CD14-positive monocyte (primary cell): ENCODE data around the gene PKLR. TPM values are rescaled to one million over a fixed set of nuclear protein-coding genes. Genes with fewer than 3 reads are reported as not detected.
A peak's percentile ranks its signal among the peaks of the same experiment; 100 is the strongest.

Experiments
- DNase-seq, 3 donors: peaks; one replicate each; pipeline ENCODE4 v3.0.0-alpha.2; 2011 to 2022
- H2AFZ ChIP-seq: 2 replicates; pipeline ENCODE4 v1.6.0; 2012; ENCODE audit warnings: mild to moderate bottlenecking, low read depth, low read length, inconsistent platforms; ENCODE audit not compliant: insufficient read depth, poor library complexity, severe bottlenecking
- H3K27ac ChIP-seq, 2 donors: 1 replicate in 1 of 2; 2 replicates in 1 of 2; pipeline ENCODE4 v1.5.1; 2012 to 2013; ENCODE audit warnings: low read length in 2 of 2, control low read depth in 1 of 2, inconsistent platforms in 1 of 2, low read depth in 1 of 2, mild to moderate bottlenecking in 1 of 2
- H3K27me3 ChIP-seq, 2 donors: one replicate each; pipeline versions ENCODE4 v1.6.0 to v1.6.1; 2011 to 2013; ENCODE audit warnings: low read length in 2 of 2; ENCODE audit not compliant: control insufficient read depth in 2 of 2, insufficient read depth in 2 of 2
- H3K36me3 ChIP-seq, 2 donors: replicated peaks in 1 of 2; 1 replicate in 1 of 2; 2 replicates in 1 of 2; pipeline versions ENCODE4 v1.5.1 to v1.6.1; 2012 to 2013; ENCODE audit warnings: low read length in 2 of 2, control low read depth in 1 of 2, inconsistent platforms in 1 of 2, mild to moderate bottlenecking in 1 of 2; ENCODE audit not compliant: insufficient read depth in 2 of 2, control insufficient read depth in 1 of 2
- H3K4me1 ChIP-seq, 2 donors: 1 replicate in 1 of 2; 2 replicates in 1 of 2; pipeline versions ENCODE4 v1.5.1 to v1.6.1; 2012 to 2013; ENCODE audit warnings: low read length in 2 of 2, control low read depth in 1 of 2, inconsistent platforms in 1 of 2, mild to moderate bottlenecking in 1 of 2, moderate library complexity in 1 of 2; ENCODE audit not compliant: insufficient read depth in 2 of 2, control insufficient read depth in 1 of 2
- H3K4me2 ChIP-seq: replicated peaks from 2 replicates; pipeline ENCODE3; 2012; ENCODE audit warnings: low read length, moderate library complexity, mild to moderate bottlenecking; ENCODE audit not compliant: poor library complexity, severe bottlenecking; ENCODE audit errors: extremely low read depth
- H3K4me3 ChIP-seq, 3 experiments: fragments of 200-600 bp in 1 of 3; sonication (generic) in 1 of 3; replicated peaks in 1 of 3; 1 replicate in 2 of 3; 2 replicates in 1 of 3; pipeline ENCODE4 v1.5.1; 2011 to 2013; ENCODE audit warnings: low read length in 3 of 3, mild to moderate bottlenecking in 3 of 3, control low read depth in 2 of 3, low read depth in 2 of 3, inconsistent platforms in 1 of 3, moderate library complexity in 1 of 3
- H3K79me2 ChIP-seq: 2 replicates; pipeline ENCODE4 v1.6.0; 2012; ENCODE audit warnings: mild to moderate bottlenecking, control low read depth, inconsistent platforms, low read length, moderate library complexity; ENCODE audit not compliant: insufficient read depth
- H3K9ac ChIP-seq: 2 replicates; pipeline ENCODE4 v1.6.0; 2017; ENCODE audit warnings: low read length, mild to moderate bottlenecking; ENCODE audit not compliant: insufficient read depth, poor library complexity, severe bottlenecking
- H3K9me3 ChIP-seq, 2 donors: replicated peaks in 1 of 2; 1 replicate in 1 of 2; 2 replicates in 1 of 2; pipeline versions ENCODE4 v1.5.1 to v1.6.1; 2012 to 2013; ENCODE audit warnings: low read length in 2 of 2, control low read depth in 1 of 2; ENCODE audit not compliant: control insufficient read depth in 1 of 2, insufficient read depth in 1 of 2
- H4K20me1 ChIP-seq: 2 replicates; pipeline ENCODE4 v1.6.0; 2012; ENCODE audit warnings: mild to moderate bottlenecking, low read length, control low read depth, moderate library complexity; ENCODE audit not compliant: insufficient read depth
- H3K27ac Mint-ChIP-seq, 7 donors: one replicate each; pipeline ENCODE4 v1.8.0; 2020; ENCODE audit warnings: mild to moderate bottlenecking in 7 of 7, mixed read lengths in 7 of 7, moderate library complexity in 6 of 7, inconsistent platforms in 2 of 7
- H3K27me3 Mint-ChIP-seq, 3 donors: one replicate each; pipeline ENCODE4 v1.8.0; 2021 to 2022; ENCODE audit warnings: low read depth in 3 of 3, mild to moderate bottlenecking in 3 of 3, mixed read lengths in 3 of 3, moderate library complexity in 3 of 3, inconsistent platforms in 1 of 3
- H3K36me3 Mint-ChIP-seq, 2 donors: one replicate each; pipeline ENCODE4 v1.8.0; 2020; ENCODE audit warnings: mixed read lengths in 2 of 2, inconsistent platforms in 1 of 2, mild to moderate bottlenecking in 1 of 2
- H3K4me1 Mint-ChIP-seq: one replicate; pipeline ENCODE4 v1.8.0; 2020; ENCODE audit warnings: mild to moderate bottlenecking, mixed read lengths
- H3K4me3 Mint-ChIP-seq, 2 donors: one replicate each; pipeline ENCODE4 v1.8.0; 2020; ENCODE audit warnings: mild to moderate bottlenecking in 2 of 2, mixed read lengths in 2 of 2, moderate library complexity in 1 of 2
- H3K9me3 Mint-ChIP-seq, 7 donors: one replicate each; pipeline ENCODE4 v1.8.0; 2020 to 2022; ENCODE audit warnings: mixed read lengths in 7 of 7, mild to moderate bottlenecking in 6 of 7, moderate library complexity in 6 of 7, inconsistent platforms in 2 of 7
- WGBS: methylation state at CpG from one replicate; pipeline ENCODE4 v1.1.5; 2013; ENCODE audit warnings: missing lambda C conversion rate; ENCODE audit not compliant: insufficient coverage; 5-methylcytosine and 5-hydroxymethylcytosine counted together
- intact Hi-C, 2 donors: fragments of 100-400 bp; cut with micrococcal nuclease; formaldehyde crosslinking; loops; one replicate each; pipeline versions ENCODE4 v1.15.0 to v1.15.1; 2023
- polyA plus RNA-seq, 3 donors: library from polyadenylated mRNA; depleted of rRNA in 1 of 3; unstranded in 2 of 3; stranded (reverse) in 1 of 3; fragments of 300-500 nt in 2 of 3; fragments of >200 nt in 1 of 3; fragmentation: Illumina TruSeq in 2 of 3; gene quantifications; 1 replicate in 2 of 3; 2 replicates in 1 of 3; pipeline ENCODE4 v1.2.3, GENCODE V29; 2012 to 2021
- TF ChIP-seq, protein P1 (sequence below): fragments of 200-600 bp; IDR thresholded peaks from one replicate; pipeline ENCODE4 v1.8.0; 2022; ENCODE audit warnings: antibody characterized with exemption, mild to moderate bottlenecking

The PKLR gene
- polyA plus RNA-seq, 3 donors: 0.05 TPM; not detected in 2

DNA sequence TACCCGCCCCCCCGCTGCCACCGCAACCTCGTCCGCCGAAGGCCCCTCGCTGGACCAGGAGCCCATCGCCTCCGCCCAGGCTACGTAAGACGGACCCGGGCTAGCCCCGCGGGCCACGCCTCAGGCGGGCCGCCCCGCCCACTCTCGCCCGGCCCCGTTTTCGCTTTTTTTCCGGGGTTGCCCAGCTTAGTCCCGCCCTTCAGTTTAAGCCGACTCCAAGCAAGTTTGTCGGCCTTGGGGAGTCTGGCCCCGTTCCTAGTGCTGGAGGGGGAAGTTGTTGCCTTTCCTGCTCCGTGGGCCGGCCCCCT, 22.4 kb upstream of the PKLR start:
- Mint-ChIP-seq H3K27me3 (peaks cover 2 to 7% (median 2%) of the 10 kb centered on the region in 3 donors), H3K9me3 (no peaks in the 10 kb centered on the region), H3K4me3 (peak overlapping the region; percentile 83 to 90), H3K36me3 (peaks cover 10 to 23% of the 10 kb centered on the region in 2 donors), H3K27ac (peak overlapping the region; percentile 74 to 96 (median 89)), H3K4me1 (peaks cover 51% of the 10 kb centered on the region)
- H3K27me3 ChIP-seq: no peaks in the 10 kb centered on the region
- peak overlapping the region; percentile 78 for H3K4me2 ChIP-seq
- H3K9ac ChIP-seq: peak overlapping the region; percentile 65
- peaks cover 31 to 56% of the 10 kb centered on the region in 2 donors for H3K4me1 ChIP-seq
- peaks cover 0 to 16% of the 10 kb centered on the region in 2 donors for H3K36me3 ChIP-seq
- TF ChIP-seq, protein P1, sequence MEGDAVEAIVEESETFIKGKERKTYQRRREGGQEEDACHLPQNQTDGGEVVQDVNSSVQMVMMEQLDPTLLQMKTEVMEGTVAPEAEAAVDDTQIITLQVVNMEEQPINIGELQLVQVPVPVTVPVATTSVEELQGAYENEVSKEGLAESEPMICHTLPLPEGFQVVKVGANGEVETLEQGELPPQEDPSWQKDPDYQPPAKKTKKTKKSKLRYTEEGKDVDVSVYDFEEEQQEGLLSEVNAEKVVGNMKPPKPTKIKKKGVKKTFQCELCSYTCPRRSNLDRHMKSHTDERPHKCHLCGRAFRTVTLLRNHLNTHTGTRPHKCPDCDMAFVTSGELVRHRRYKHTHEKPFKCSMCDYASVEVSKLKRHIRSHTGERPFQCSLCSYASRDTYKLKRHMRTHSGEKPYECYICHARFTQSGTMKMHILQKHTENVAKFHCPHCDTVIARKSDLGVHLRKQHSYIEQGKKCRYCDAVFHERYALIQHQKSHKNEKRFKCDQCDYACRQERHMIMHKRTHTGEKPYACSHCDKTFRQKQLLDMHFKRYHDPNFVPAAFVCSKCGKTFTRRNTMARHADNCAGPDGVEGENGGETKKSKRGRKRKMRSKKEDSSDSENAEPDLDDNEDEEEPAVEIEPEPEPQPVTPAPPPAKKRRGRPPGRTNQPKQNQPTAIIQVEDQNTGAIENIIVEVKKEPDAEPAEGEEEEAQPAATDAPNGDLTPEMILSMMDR: no peak
- H2AFZ ChIP-seq: peak overlapping the region; percentile 97
- H3K27ac ChIP-seq: peak overlapping the region; percentile 71 to 91
- DNase-seq: peak; percentile 74 to 84 (median 77)
- 0% methylated on average over 26 of the region's 29 CpGs for WGBS
- H3K9me3 ChIP-seq: no peaks in the 10 kb centered on the region
- peaks cover 16% of the 10 kb centered on the region for H3K79me2 ChIP-seq
- H3K4me3 ChIP-seq: peak overlapping the region; percentile 62 to 84 (median 80)
- intact Hi-C loops: loop anchor here (2.0 to 5.0 kb wide), 5 partner anchors 15 to 73 kb away; partner anchors contain the start of genes FDPS (in 2 of the 2) and HCN3 (in 1 of the 2)
- H4K20me1 ChIP-seq: peaks cover 23% of the 10 kb centered on the region

- Mint-ChIP-seq H3K36me3 (peaks cover 15 to 23% of the 10 kb centered on the region in 2 donors), H3K27me3 (peaks cover 2 to 7% (median 2%) of the 10 kb centered on the region in 3 donors), H3K27ac (peak overlapping the region in 5 of 7 donors; percentile 31 to 93 (median 89)), H3K9me3 (no peaks in the 10 kb centered on the region), H3K4me1 (peaks cover 51% of the 10 kb centered on the region), H3K4me3 (peak overlapping the region; percentile 83 to 90)
- peak overlapping the region; percentile 62 to 84 (median 80) for H3K4me3 ChIP-seq
- peaks cover 23% of the 10 kb centered on the region for H4K20me1 ChIP-seq
- peaks cover 16% of the 10 kb centered on the region for H3K79me2 ChIP-seq
- H3K9ac ChIP-seq: peak overlapping the region; percentile 65
- intact Hi-C loops: loop anchor here (2.0 to 5.0 kb wide), 5 partner anchors 14 to 72 kb away; partner anchors contain the start of genes FDPS (in 2 of the 2) and HCN3 (in 1 of the 2)
- peak overlapping the region; percentile 97 for H2AFZ ChIP-seq
- 0% methylated on average over 35 of the region's 58 CpGs for WGBS
- H3K4me2 ChIP-seq: peak overlapping the region; percentile 78
- H3K27me3 ChIP-seq: no peaks in the 10 kb centered on the region
- TF ChIP-seq, protein P1: peak; percentile 99
- peaks cover 31 to 56% of the 10 kb centered on the region in 2 donors for H3K4me1 ChIP-seq
- peak overlapping the region; percentile 71 to 91 for H3K27ac ChIP-seq
- H3K9me3 ChIP-seq: no peaks in the 10 kb centered on the region
- DNase-seq: peak; percentile 69 to 76 (median 73)
- H3K36me3 ChIP-seq: peaks cover 0 to 17% of the 10 kb centered on the region in 2 donors
These were observed 21.9 kb upstream of the PKLR start for GRCh38 chr1:155322953-155323728.
